Osteocyte (in vitro differentiated cells): Measurements from ENCODE around the gene IQSEC3. TPM values are rescaled to one million over a fixed set of nuclear protein-coding genes. Genes with fewer than 3 reads are reported as not detected.

ENCODE experiments used
- DNase-seq: peaks from one replicate; pipeline ENCODE4 v3.0.0; 2021; ENCODE audit warnings: mixed read lengths; ENCODE audit not compliant: unreplicated experiment; ENCODE audit errors: extremely low spot score
- H3K27ac Mint-ChIP-seq: one replicate; pipeline ENCODE4 v1.8.0; 2021; ENCODE audit warnings: mild to moderate bottlenecking, mixed read lengths; ENCODE audit not compliant: unreplicated experiment
- H3K27me3 Mint-ChIP-seq: one replicate; pipeline ENCODE4 v1.8.0; 2021; ENCODE audit warnings: mixed read lengths; ENCODE audit not compliant: unreplicated experiment
- H3K36me3 Mint-ChIP-seq: one replicate; pipeline ENCODE4 v1.8.0; 2021; ENCODE audit warnings: mixed read lengths; ENCODE audit not compliant: unreplicated experiment
- H3K4me1 Mint-ChIP-seq: one replicate; pipeline ENCODE4 v1.8.0; 2021; ENCODE audit warnings: mixed read lengths; ENCODE audit not compliant: unreplicated experiment
- H3K4me3 Mint-ChIP-seq: one replicate; pipeline ENCODE4 v1.8.0; 2021; ENCODE audit warnings: mild to moderate bottlenecking, moderate library complexity, mixed read lengths; ENCODE audit not compliant: unreplicated experiment
- H3K9me3 Mint-ChIP-seq: one replicate; pipeline ENCODE4 v1.8.0; 2021; ENCODE audit warnings: mixed read lengths; ENCODE audit not compliant: unreplicated experiment
- CTCF ChIP-seq: fragments of 200-600 bp; sonication (generic); IDR thresholded peaks from 2 replicates; pipeline ENCODE4 v1.5.0; 2021; ENCODE audit warnings: antibody characterized with exemption, mild to moderate bottlenecking, moderate library complexity
- total RNA-seq: library from RNA; stranded (reverse); gene quantifications from 2 replicates; pipeline ENCODE4 v1.2.1, GENCODE V29; 2021

IQSEC3 gene
- total RNA-seq, 1 donor from 2014 or later: 0.56 TPM

GRCh38 chr12:115960-116915 is 49.7 kb downstream of the IQSEC3 start:
- no peak for DNase-seq
- H3K4me1 Mint-ChIP-seq: no peaks in the 10 kb centered on the region
- H3K36me3 Mint-ChIP-seq: no peaks in the 10 kb centered on the region
- peaks cover 43% of the 10 kb centered on the region for H3K27me3 Mint-ChIP-seq
- H3K27ac Mint-ChIP-seq: no peak overlapping the region
- no peaks in the 10 kb centered on the region for H3K9me3 Mint-ChIP-seq
- H3K4me3 Mint-ChIP-seq: no peak overlapping the region
- no peak for TF ChIP-seq CTCF

GRCh38 chr12:117311-117710 is 50.7 kb downstream of the IQSEC3 start:
- no peak for DNase-seq
- no peaks in the 10 kb centered on the region for H3K9me3 Mint-ChIP-seq
- H3K36me3 Mint-ChIP-seq: no peaks in the 10 kb centered on the region
- no peak overlapping the region for H3K27ac Mint-ChIP-seq
- no peaks in the 10 kb centered on the region for H3K4me1 Mint-ChIP-seq
- H3K4me3 Mint-ChIP-seq: no peak overlapping the region
- no peak for TF ChIP-seq CTCF
- peaks cover 35% of the 10 kb centered on the region for H3K27me3 Mint-ChIP-seq

- Mint-ChIP-seq H3K9me3 (no peaks in the 10 kb centered on the region), H3K4me1 (no peaks in the 10 kb centered on the region), H3K27me3 (peaks cover 34% of the 10 kb centered on the region), H3K36me3 (no peaks in the 10 kb centered on the region), H3K4me3 (no peak overlapping the region), H3K27ac (no peak overlapping the region)
- no peak for TF ChIP-seq CTCF
- no peak for DNase-seq
These were observed 51.3 kb downstream of the IQSEC3 start for GRCh38 chr12:117816-118345.

GRCh38 chr12:118591-118990 is 52.0 kb downstream of the IQSEC3 start:
- Mint-ChIP-seq H3K27ac (no peak overlapping the region), H3K9me3 (no peaks in the 10 kb centered on the region), H3K4me3 (no peak overlapping the region), H3K36me3 (no peaks in the 10 kb centered on the region), H3K4me1 (no peaks in the 10 kb centered on the region), H3K27me3 (peaks cover 30% of the 10 kb centered on the region)
- DNase-seq: no peak
- TF ChIP-seq CTCF: no peak

GRCh38 chr12:120951-121350 is 54.4 kb downstream of the IQSEC3 start:
- Mint-ChIP-seq H3K4me3 (no peak overlapping the region), H3K4me1 (no peaks in the 10 kb centered on the region), H3K27me3 (peaks cover 18% of the 10 kb centered on the region), H3K27ac (no peak overlapping the region), H3K36me3 (no peaks in the 10 kb centered on the region), H3K9me3 (no peaks in the 10 kb centered on the region)
- DNase-seq: no peak
- TF ChIP-seq CTCF: no peak
